Esophagus squamous epithelium (tissue), 4 donors: ENCODE results near the gene SAMD7.

Source experiments
- POLR2A ChIP-seq, 4 donors: fragments of 450-650 bp; IDR thresholded peaks; one replicate each; pipeline ENCODE4 v1.6.1; 2017; ENCODE audit warnings: antibody characterized with exemption in 4 of 4, mild to moderate bottlenecking in 4 of 4, moderate library complexity in 3 of 4
- TF ChIP-seq, protein P1 (sequence below), 6 experiments: fragments of 450-650 bp in 4 of 6; fragments of 200-600 bp in 2 of 6; sonication (generic) in 2 of 6; IDR thresholded peaks; one replicate each; pipeline ENCODE4 v1.5.1; 2016 to 2019; ENCODE audit warnings: antibody characterized with exemption in 6 of 6, mild to moderate bottlenecking in 4 of 6, moderate library complexity in 4 of 6

- TF ChIP-seq, protein P1, sequence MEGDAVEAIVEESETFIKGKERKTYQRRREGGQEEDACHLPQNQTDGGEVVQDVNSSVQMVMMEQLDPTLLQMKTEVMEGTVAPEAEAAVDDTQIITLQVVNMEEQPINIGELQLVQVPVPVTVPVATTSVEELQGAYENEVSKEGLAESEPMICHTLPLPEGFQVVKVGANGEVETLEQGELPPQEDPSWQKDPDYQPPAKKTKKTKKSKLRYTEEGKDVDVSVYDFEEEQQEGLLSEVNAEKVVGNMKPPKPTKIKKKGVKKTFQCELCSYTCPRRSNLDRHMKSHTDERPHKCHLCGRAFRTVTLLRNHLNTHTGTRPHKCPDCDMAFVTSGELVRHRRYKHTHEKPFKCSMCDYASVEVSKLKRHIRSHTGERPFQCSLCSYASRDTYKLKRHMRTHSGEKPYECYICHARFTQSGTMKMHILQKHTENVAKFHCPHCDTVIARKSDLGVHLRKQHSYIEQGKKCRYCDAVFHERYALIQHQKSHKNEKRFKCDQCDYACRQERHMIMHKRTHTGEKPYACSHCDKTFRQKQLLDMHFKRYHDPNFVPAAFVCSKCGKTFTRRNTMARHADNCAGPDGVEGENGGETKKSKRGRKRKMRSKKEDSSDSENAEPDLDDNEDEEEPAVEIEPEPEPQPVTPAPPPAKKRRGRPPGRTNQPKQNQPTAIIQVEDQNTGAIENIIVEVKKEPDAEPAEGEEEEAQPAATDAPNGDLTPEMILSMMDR (IDR thresholded peaks at IDR 0.05) = no peak
- no peak for TF ChIP-seq POLR2A (IDR thresholded peaks at IDR 0.05)
These were observed 2.0 kb downstream of the SAMD7 start for GRCh38 chr3:169913323-169913722.
